HG03135 (cell line): Measurements from ENCODE around the gene KCNH1.

Experiments
- ATAC-seq: cut with Tn5 transposase; IDR thresholded peaks from one replicate; pipeline ENCODE4 v1.9.1; 2021; ENCODE audit warnings: mild to moderate bottlenecking, moderate library complexity; ENCODE audit not compliant: unreplicated experiment

Gene KCNH1

GRCh38 chr1:210922666-210923065 is 211.3 kb downstream of the KCNH1 start:
- ATAC-seq = no peak

DNA sequence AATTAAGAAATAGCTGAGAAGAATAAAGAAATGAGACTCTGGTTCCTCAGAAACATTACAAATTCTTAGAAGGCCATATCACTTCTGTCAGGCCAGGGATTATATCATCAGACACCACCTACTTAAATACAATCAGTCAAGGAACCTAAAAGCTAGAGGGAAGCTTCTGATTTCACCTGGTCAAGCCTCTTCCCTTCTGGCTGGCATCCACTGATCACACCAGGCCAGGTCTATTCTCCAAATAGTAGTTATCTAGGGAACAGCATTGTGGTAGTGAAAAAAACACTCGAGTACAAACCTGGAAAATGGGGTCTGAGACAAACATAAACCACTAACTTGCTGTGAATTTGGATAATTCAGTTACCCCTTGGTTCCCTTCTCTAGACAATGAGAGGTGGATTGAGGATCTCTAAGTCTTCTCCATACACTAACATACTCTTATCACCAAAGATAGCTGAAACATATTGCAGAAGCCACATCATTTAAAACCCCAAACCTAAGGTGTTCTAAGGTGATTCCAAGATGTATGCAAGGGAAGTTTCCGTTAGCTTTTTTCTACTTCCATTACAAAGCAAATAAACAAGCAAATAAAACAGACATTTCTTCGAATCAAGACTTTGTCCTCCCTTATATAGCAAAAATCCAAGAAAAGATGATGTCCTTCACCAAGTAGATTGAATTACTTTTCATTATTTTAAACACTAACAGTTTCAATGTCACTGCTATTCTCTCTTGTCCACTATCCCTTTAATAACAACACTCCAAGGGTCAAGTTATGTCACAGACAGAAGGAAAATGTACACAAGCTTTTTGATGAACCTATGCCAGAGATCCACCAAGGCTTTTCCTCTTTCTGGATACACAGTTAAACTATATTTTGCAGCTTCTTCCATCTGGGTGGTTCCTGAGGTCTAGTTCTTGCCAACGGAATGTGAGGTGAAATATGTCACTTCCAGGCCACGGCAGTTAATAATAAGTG is 212.9 kb downstream of the KCNH1 start:
- no peak for ATAC-seq

- no peak for ATAC-seq
Measured at GRCh38 chr1:210920258-210920657, 213.7 kb downstream of the KCNH1 start.

GRCh38 chr1:210918893-210919292 is 215.1 kb downstream of the KCNH1 start:
- no peak for ATAC-seq

DNA sequence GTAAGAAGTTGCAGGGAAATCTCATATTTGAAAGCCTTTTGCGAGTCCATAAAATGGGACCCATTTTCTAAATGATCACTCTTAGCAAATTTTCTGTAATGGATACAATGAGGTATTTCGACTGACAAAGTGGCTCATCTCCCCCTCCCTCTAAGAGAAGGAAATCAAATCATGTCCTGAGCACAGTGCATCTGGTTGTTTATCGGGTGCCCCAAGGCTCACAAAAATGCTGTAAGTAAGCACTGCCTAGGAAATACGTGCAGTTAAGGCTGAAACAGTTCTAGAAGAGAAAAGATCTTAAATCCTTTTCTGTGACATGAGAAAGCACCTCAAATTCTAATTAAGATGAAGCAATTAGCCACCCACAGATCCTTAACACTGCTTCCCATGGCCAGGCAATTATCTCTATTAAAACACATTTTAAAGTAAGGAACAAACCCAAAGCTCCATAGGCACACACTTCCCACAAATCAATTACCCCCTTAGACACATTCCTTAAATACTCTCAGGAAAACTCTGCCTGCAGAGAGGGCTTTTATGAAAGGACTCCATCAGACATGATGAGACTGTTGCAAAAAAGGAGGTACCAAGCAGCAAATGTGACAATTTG is 216.3 kb downstream of the KCNH1 start:
- no peak for ATAC-seq

GRCh38 chr1:210916548-210916947 is 217.4 kb downstream of the KCNH1 start:
- ATAC-seq = no peak

DNA sequence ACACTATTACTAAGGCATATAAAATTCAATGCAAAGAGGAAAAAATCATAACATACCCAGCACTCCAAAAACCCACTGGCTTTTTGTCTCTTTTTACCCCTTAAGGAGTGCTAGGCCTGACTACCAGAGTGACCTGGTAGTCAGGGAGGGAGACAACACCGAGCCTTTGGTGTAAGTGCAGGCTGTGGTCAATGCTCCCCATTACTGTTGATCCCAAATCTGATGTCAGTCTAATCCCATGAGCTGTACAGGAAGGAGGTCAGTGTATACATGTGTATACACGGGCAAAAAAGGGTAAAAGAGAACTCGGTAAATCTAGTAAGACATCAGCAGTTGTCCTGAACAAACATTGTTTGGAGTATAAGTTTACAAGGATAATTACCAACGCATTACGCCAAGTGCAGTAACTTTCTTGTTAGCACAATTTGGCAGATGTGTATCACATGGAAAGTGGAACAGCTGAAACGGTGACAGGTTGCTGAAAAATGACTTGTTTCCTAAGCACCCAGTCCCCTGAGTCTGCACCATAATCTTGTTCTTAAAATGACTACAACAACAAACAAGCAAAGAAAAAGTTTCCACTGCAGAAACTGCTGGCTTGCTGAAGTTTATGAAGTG is 217.9 kb downstream of the KCNH1 start:
- ATAC-seq = no peak

DNA sequence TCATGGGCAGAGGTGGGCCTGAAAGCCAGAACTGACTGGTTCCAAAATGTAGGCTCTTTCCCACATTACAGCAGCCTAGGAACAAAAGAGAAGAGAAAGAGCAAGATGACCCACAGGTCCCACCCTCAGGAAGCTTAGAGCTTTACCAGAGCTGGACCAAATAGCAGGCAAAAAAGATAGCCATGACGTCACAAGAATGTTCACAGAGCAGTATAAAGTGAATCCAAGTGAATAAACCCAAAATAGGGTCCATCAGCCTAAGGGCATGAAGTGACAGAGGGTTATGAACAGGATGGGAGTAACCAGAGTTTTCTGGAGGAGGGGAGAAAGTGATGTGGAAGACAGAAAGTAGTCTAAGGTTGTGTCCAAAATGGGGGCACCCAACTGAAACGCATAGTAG is 221.2 kb downstream of the KCNH1 start:
- ATAC-seq = no peak

DNA sequence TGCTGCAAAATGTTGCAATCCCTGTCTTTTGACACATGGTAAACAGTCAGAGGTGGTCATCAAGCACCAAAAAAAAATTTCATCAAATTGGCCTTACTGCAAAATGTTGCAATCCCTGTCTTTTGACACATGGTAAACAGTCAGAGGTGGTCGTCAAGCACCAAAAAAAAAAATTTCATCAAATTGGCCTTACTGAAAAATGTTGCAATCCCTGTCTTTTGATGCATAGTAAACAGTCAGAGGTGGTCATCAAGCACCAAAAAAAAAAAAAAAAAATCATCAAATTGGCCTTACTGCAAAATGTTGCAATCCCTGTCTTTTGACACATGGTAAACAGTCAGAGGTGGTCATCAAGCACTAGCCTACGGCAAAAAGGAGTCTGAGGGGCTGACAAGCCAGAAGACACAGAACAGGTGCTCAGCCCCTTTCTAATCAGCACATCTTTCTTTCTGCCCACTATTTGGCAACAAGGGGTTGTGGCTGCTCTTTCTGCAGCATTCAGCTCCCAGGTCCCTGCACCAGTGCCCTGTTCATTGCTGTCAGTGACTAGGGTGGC is 223.8 kb downstream of the KCNH1 start:
- ATAC-seq = no peak

DNA sequence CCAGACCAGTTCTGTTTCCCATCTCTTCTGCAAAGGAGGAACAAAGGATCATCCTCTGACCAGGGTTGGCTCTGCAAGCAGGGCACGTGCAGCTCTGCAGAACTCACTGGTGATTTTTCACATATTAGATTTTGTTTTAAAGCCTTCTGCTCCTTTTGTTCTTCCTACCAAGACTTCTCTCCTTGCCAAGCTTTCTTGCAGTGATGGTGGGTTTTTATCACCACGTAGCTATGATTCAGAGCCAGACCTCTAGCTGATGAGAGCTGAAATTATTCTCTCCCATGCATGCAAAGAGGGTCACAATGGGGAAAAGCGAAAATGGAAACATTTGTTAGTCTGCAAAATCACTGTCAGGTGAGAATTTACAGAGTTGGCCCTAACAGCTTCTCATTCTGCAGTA is 225.2 kb downstream of the KCNH1 start:
- ATAC-seq = no peak

- no peak for ATAC-seq
Measured at GRCh38 chr1:210908257-210908656, 225.7 kb downstream of the KCNH1 start.

GRCh38 chr1:210907251-210907805 is 226.6 kb downstream of the KCNH1 start:
- no peak for ATAC-seq

DNA sequence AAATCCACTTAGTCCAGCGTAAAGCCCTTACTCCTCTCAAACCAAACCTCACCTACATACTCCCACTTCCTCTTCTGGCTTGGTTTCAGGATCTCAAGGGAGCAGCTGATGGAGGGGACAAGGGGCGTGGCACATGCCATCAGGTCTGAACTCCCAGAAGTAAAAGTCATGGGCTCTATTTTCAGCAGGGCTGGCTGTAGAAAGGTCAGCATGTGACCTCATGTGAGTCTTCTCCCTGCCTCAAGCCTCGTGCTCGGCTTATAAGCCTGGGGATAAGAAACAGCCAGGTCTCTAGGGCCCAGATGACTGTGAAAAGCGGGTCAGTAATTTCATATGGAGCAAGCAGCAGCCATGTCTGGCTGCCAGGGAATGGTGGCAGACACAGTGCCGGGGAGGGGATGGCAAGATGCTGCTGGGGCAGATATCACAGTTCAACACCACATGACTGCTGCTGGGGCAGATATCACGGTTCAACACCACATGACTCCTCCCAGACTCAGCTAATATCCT is 227.9 kb downstream of the KCNH1 start:
- no peak for ATAC-seq

- no peak for ATAC-seq
Measured at GRCh38 chr1:210905365-210905904, 228.5 kb downstream of the KCNH1 start.

DNA sequence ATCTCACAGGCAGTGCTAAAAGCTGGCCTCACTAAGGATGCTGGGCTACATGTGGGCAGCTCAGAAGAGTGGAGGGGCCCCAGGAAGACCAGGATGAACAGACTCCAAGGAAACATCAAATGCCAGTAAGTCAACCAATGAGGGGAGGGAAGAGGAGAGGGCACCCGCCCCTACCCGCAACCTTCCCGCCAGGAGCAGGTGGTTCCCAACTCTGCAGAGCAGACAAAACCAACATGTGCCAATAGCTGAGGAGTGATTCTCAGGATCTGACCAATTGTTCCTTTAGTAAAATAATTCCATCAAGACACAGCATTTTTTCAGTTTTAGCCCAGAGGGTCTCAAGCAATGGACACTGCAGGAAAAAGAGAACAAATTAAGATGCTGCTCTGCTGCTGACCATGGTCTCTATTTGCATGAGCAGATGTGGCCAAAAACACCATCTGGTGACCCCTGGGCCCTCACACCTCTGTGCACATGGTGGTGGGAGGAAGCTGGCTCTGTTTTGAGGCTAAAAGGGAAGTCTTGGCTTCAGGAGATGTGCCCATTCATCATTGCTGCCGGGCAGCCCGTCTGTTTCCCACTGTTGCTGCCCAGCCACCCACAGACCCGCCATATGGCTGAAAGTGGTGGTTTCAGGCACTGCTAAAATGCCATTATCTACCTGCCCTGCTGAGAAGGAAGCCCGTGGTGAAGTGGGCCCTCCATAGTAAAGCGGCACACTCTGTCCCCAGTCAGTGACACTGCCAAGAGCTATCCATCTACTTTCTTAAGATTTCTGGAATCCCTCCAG is 231.8 kb downstream of the KCNH1 start:
- no peak for ATAC-seq

DNA sequence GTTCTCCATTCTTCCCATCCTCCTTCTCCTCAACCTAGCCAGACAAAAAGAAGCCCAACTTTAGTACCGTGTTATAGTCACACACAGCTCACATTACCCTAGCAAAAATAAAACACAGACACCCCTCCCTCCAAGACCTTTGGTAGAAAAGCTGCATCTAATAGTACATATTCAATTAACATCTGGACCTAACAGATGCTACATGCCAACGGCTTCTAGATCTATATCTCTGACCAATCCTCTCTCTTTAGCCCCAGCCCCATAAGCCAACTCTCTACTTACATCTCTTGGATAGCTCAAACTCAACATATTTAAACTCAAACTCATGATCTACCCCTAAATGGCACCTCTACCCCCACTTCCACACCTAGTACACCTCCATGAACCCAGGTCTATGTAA is 233.1 kb downstream of the KCNH1 start:
- ATAC-seq = no peak

- ATAC-seq = no peak
Measured at GRCh38 chr1:210900079-210900478, 233.9 kb downstream of the KCNH1 start.

DNA sequence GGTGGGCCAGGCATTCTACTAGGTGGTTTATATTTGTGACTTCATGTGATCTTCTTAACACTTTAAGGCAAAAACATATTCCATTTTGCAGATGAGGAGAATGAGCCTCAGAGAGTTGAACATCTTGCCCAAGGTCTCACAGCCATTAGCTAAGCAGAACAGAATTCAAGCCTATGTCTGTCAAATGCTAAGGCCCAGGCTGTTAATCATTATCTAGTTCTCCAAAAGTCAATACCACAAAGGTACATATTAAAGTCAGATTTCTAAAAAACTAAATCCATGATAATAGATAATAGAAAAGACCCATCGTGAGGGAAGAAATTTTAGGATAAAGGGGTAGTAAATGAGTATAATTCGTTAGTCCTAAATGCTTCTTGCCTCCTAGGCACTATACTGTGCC is 234.3 kb downstream of the KCNH1 start:
- ATAC-seq = no peak

GRCh38 chr1:210898473-210898872 is 235.5 kb downstream of the KCNH1 start:
- ATAC-seq = no peak

- ATAC-seq = no peak
Measured at GRCh38 chr1:210883821-210884220, 250.1 kb downstream of the KCNH1 start.
